Esophagus squamous epithelium (tissue), 5 donors: ENCODE measurements around the gene SEMA6D. TPM values are rescaled to one million over a fixed set of nuclear protein-coding genes. Genes with fewer than 3 reads are reported as not detected.
A peak's percentile ranks its signal among the peaks of the same experiment; 100 is the strongest.

Experiments
- DNase-seq: peaks from one replicate; lab custom pipeline; 2025; lab: John Stamatoyannopoulos, UW
- H3K27ac ChIP-seq, 4 donors: fragments of 200-600 bp; sonication (generic); one replicate each; pipeline ENCODE4 v1.5.1; 2016 to 2019; ENCODE audit warnings: mild to moderate bottlenecking in 1 of 4
- H3K27me3 ChIP-seq, 4 donors: fragments of 200-600 bp; sonication (generic); 1 replicate in 3 of 4; 2 replicates in 1 of 4; pipeline versions ENCODE4 v1.5.1 to v1.6.0; 2017 to 2021; ENCODE audit warnings: antibody characterized with exemption in 1 of 4
- H3K36me3 ChIP-seq, 3 donors: fragments of 200-600 bp; sonication (generic); one replicate each; pipeline ENCODE4 v1.5.1; 2016 to 2019
- H3K4me1 ChIP-seq, 3 donors: fragments of 200-600 bp; sonication (generic); one replicate each; pipeline ENCODE4 v1.5.1; 2017 to 2019
- H3K4me3 ChIP-seq, 4 donors: fragments of 200-600 bp; sonication (generic); 1 replicate in 3 of 4; 2 replicates in 1 of 4; pipeline ENCODE4 v1.5.1; 2016 to 2019; ENCODE audit warnings: mild to moderate bottlenecking in 2 of 4, moderate library complexity in 1 of 4
- H3K9me3 ChIP-seq, 3 donors: fragments of 200-600 bp; sonication (generic); one replicate each; pipeline ENCODE4 v1.5.1; 2016 to 2019
- POLR2A ChIP-seq, 4 donors: fragments of 450-650 bp; IDR thresholded peaks; one replicate each; pipeline ENCODE4 v1.6.1; 2017; ENCODE audit warnings: antibody characterized with exemption in 4 of 4, mild to moderate bottlenecking in 4 of 4, moderate library complexity in 3 of 4
- WGBS, 2 donors: methylation state at CpG; one replicate each; pipeline ENCODE4 v1.1.5; 2018; 5-methylcytosine and 5-hydroxymethylcytosine counted together
- intact Hi-C: fragments of 100-400 bp; cut with DNase I; formaldehyde crosslinking; loops from one replicate; pipeline ENCODE4 v1.15.0; 2022
- total RNA-seq, 4 donors: library from RNA; depleted of rRNA; stranded (reverse); fragments of >200 nt; gene quantifications; one replicate each; pipeline ENCODE4 v1.1.0, GENCODE V29; 2016
- TF ChIP-seq, protein P1 (sequence below), 6 experiments: fragments of 450-650 bp in 4 of 6; fragments of 200-600 bp in 2 of 6; sonication (generic) in 2 of 6; IDR thresholded peaks; one replicate each; pipeline ENCODE4 v1.5.1; 2016 to 2019; ENCODE audit warnings: antibody characterized with exemption in 6 of 6, mild to moderate bottlenecking in 4 of 6, moderate library complexity in 4 of 6
- donor health status: DM: yes; HTN: yes; CAD: no.

SEMA6D gene
- total RNA-seq, 4 donors from 2014 or later, result 0.40 to 4.0 (median 1.1) TPM

DNA sequence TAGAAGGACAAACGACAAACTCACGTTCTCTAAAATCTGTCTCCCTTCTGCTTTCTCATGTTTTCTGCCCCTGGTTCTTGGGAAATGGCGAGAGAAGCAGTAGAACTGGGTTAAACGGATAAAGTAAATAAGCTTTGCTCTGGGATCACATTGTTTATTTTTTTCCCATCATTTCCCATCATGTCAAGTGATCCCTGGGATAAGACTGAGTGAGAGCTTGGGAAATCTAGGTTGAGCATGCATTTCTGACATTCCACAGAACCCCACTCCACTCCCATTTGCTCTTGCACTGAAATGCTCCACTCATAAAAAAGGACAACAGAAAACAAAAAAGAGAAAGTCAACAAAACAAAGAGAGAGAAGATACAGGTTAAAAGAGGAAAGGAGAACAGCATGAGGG lies 69.1 kb downstream of the SEMA6D start:
- WGBS, 2 donors, result 76 to 85% methylated on average over 4 of the region's 4 CpGs
- intact Hi-C loops, result no loop called here
- TF ChIP-seq POLR2A (IDR thresholded peaks at IDR 0.05), result no peak
- TF ChIP-seq, protein P1, sequence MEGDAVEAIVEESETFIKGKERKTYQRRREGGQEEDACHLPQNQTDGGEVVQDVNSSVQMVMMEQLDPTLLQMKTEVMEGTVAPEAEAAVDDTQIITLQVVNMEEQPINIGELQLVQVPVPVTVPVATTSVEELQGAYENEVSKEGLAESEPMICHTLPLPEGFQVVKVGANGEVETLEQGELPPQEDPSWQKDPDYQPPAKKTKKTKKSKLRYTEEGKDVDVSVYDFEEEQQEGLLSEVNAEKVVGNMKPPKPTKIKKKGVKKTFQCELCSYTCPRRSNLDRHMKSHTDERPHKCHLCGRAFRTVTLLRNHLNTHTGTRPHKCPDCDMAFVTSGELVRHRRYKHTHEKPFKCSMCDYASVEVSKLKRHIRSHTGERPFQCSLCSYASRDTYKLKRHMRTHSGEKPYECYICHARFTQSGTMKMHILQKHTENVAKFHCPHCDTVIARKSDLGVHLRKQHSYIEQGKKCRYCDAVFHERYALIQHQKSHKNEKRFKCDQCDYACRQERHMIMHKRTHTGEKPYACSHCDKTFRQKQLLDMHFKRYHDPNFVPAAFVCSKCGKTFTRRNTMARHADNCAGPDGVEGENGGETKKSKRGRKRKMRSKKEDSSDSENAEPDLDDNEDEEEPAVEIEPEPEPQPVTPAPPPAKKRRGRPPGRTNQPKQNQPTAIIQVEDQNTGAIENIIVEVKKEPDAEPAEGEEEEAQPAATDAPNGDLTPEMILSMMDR (IDR thresholded peaks at IDR 0.05), result no peak

DNA sequence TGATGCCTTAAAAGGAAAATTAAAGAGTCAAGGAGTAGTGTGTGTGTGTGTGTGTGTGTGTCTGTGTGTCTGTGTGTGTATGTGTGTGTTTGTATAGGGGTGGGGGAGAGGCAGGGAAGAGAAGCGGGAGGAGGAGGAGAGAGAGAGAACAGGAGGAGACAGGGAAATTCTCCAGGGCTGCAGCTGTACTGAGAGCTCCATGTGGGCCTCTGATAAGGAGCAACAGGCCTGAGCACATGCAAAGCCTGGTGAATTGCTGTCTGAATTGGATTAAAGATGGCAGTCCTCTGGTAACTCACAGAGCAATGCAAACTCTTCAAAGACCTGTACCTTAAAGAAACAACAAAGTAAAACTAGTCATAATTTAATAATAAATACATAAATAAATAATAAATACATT lies 70.6 kb downstream of the SEMA6D start:
- Histone ChIP-seq H3K27me3 (no peaks in the 10 kb centered on the region), H3K4me3 (no peak overlapping the region), H3K4me1 (no peaks in the 10 kb centered on the region), H3K9me3 (no peaks in the 10 kb centered on the region), H3K27ac (no peak overlapping the region), H3K36me3 (no peaks in the 10 kb centered on the region)
- 86 to 89% methylated on average over 1 of the region's 1 CpG for WGBS, 2 donors
- no peak for DNase-seq
- TF ChIP-seq POLR2A (IDR thresholded peaks at IDR 0.05), result no peak
- TF ChIP-seq, protein P1 (IDR thresholded peaks at IDR 0.05), result no peak
- intact Hi-C loops, result no loop called here

More for the DNA sequence above, 69.1 kb downstream of the SEMA6D start:
- Histone ChIP-seq H3K9me3 (no peaks in the 10 kb centered on the region), H3K36me3 (no peaks in the 10 kb centered on the region), H3K27me3 (no peaks in the 10 kb centered on the region), H3K27ac (peak overlapping the region in 1 of 4 donors; percentile 29), H3K4me3 (no peak overlapping the region), H3K4me1 (no peaks in the 10 kb centered on the region)
- DNase-seq, result no peak

DNA sequence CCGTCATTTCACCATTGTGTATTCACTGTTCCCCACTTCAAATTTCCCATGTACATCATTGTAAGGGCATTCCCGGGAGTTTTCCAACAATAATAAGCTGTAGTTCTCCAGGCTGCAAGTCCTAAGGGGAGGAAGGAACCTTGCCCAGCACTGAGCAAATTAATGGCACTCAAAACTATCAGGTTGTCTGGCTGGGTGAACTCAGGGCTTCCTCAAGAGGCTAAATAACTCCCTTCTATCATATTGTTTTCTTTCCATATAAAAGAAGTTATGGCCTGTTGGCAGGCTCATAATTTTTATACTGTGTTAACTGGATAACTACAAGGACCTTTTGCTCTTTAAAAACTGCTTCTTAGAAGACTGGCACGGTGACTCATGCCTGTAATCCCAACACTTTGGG lies 71.4 kb downstream of the SEMA6D start:
- peaks cover 0 to 3% (median 0%) of the 10 kb centered on the region in 3 donors for H3K4me1 ChIP-seq
- no peaks in the 10 kb centered on the region for H3K27me3 ChIP-seq

DNA sequence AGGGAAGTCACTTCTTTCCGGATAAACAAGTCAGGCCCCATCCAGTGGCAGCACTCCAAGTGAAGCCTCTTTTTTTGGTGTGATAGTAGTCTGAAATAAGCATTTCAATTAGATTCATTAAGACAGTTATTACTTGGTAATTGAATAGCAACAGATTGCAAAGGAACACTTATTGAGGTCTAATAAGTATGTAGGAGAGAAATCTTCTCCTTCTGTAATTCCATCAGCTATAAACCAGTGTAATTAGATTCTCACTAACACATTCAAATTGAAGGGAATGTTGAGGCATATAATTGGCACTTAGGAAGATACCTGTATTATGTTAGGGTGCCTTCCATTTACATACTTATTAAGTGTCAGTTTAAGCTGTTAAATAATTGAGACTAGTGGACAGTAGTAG lies 73.9 kb downstream of the SEMA6D start:
- intact Hi-C loops, result no loop called here
- Histone ChIP-seq H3K4me3 (no peak overlapping the region), H3K4me1 (peaks cover 0 to 13% (median 0%) of the 10 kb centered on the region in 3 donors), H3K27ac (no peak overlapping the region), H3K9me3 (no peaks in the 10 kb centered on the region), H3K27me3 (no peaks in the 10 kb centered on the region), H3K36me3 (no peaks in the 10 kb centered on the region)
- no peak for DNase-seq
- TF ChIP-seq, protein P1 (IDR thresholded peaks at IDR 0.05), result no peak
- TF ChIP-seq POLR2A (IDR thresholded peaks at IDR 0.05), result no peak
- 75 to 82% methylated on average over 1 of the region's 1 CpG for WGBS, 2 donors

More for the DNA sequence above, 71.4 kb downstream of the SEMA6D start:
- no peak for TF ChIP-seq POLR2A (IDR thresholded peaks at IDR 0.05)
- TF ChIP-seq, protein P1 (IDR thresholded peaks at IDR 0.05), result no peak
- no peak for DNase-seq
- Histone ChIP-seq H3K36me3 (no peaks in the 10 kb centered on the region), H3K4me3 (no peak overlapping the region), H3K27ac (no peak overlapping the region), H3K9me3 (no peaks in the 10 kb centered on the region)
- intact Hi-C loops, result no loop called here
- 35 to 60% methylated on average over 3 of the region's 3 CpGs for WGBS, 2 donors

DNA sequence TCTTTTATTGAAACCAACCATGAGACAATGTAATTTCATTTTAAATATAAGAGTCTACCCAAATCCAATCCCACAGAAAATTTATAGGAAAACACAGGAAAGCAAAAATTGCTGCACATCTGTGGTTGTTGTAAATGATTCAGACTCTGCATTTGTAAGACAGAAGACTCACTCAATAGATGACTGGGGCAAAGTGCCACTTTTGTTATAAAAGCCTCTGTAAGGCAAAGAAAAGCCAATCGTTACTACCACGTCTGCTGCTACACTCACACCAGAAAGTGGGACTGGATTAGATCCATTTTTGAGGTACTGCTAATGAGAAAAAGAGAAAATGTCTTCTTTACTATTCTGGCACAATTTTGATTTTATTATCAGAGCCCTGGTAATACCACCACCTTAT lies 74.9 kb downstream of the SEMA6D start:
- peaks cover 0 to 13% (median 0%) of the 10 kb centered on the region in 3 donors for H3K4me1 ChIP-seq
- no peak overlapping the region for H3K4me3 ChIP-seq
- intact Hi-C loops, result no loop called here
- 63 to 85% methylated on average over 2 of the region's 2 CpGs for WGBS, 2 donors
- no peak overlapping the region for H3K27ac ChIP-seq
- no peaks in the 10 kb centered on the region for H3K9me3 ChIP-seq
- H3K36me3 ChIP-seq, result no peaks in the 10 kb centered on the region
- no peaks in the 10 kb centered on the region for H3K27me3 ChIP-seq
- TF ChIP-seq, protein P1 (IDR thresholded peaks at IDR 0.05), result no peak
- no peak for TF ChIP-seq POLR2A (IDR thresholded peaks at IDR 0.05)
- DNase-seq, result no peak
